NCI-H128 (cell line): ENCODE measurements around the gene B9D1.

ENCODE experiments used
- DNase-seq: peaks from one replicate; lab custom pipeline; 2025; ENCODE audit not compliant: unreplicated experiment; lab: John Stamatoyannopoulos, UW

Gene B9D1

GRCh38 chr17:19388791-19389785 is 26.6 kb upstream of the B9D1 start:
- no peak for DNase-seq

GRCh38 chr17:19387921-19388521 is 25.5 kb upstream of the B9D1 start:
- DNase-seq: no peak

GRCh38 chr17:19386974-19387920 is 24.7 kb upstream of the B9D1 start, which contains the start of gene MFAP4:
MFAP4 (minus strand) TSS chr17:19387190; CDS start chr17:19387155, 35 bp downstream.
- no peak for DNase-seq

GRCh38 chr17:19386051-19386929 is 23.8 kb upstream of the B9D1 start:
- no peak for DNase-seq

GRCh38 chr17:19385521-19385983 is 23.0 kb upstream of the B9D1 start:
- no peak for DNase-seq

- DNase-seq: no peak
Observed at GRCh38 chr17:19384723-19385391, 22.3 kb upstream of the B9D1 start.

GRCh38 chr17:19383681-19384470 is 21.4 kb upstream of the B9D1 start:
- no peak for DNase-seq

GRCh38 chr17:19382531-19383444 is 20.3 kb upstream of the B9D1 start:
- no peak for DNase-seq

GRCh38 chr17:19381741-19382444 is 19.4 kb upstream of the B9D1 start:
- DNase-seq: no peak

- no peak for DNase-seq
Observed at GRCh38 chr17:19381361-19381740, 18.8 kb upstream of the B9D1 start.

GRCh38 chr17:19380481-19381301 is 18.2 kb upstream of the B9D1 start:
- DNase-seq: no peak

- no peak for DNase-seq
Observed at GRCh38 chr17:19379361-19380065, 17.0 kb upstream of the B9D1 start.

GRCh38 chr17:19378416-19379360 is 16.2 kb upstream of the B9D1 start, which contains the start of gene MAPK7:
MAPK7 (plus strand) TSS chr17:19378498; CDS start chr17:19378901, 403 bp downstream.
- DNase-seq: no peak
